GM18861 (cell line): Measurements from ENCODE around the gene RIMBP2.
"Not testable (repeated sequence)": the region's sequence is repeated elsewhere in the genome, so short reads cannot be mapped to it uniquely, and the experiment has no call there.

Source experiments
- ATAC-seq: cut with Tn5 transposase; IDR thresholded peaks from one replicate; pipeline ENCODE4 v1.9.1; 2021; ENCODE audit not compliant: unreplicated experiment

RIMBP2 gene

DNA sequence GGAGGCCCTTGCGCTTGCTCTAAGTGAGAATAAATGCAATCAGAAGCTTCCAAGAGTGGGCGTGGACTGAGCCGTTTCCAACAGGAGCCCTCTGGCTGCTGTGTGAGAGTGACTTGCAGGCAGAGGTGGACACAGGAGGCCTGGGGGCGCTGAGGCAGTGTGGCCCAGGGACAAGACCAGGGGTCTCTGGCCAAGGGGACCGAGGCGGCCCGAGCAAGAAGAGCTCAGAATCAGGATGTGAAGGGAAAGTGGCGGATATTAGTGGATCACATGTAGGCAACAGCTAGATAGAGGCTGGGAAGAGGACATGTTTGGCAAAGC is 8.6 kb downstream of the RIMBP2 start:
- no peak for ATAC-seq

DNA sequence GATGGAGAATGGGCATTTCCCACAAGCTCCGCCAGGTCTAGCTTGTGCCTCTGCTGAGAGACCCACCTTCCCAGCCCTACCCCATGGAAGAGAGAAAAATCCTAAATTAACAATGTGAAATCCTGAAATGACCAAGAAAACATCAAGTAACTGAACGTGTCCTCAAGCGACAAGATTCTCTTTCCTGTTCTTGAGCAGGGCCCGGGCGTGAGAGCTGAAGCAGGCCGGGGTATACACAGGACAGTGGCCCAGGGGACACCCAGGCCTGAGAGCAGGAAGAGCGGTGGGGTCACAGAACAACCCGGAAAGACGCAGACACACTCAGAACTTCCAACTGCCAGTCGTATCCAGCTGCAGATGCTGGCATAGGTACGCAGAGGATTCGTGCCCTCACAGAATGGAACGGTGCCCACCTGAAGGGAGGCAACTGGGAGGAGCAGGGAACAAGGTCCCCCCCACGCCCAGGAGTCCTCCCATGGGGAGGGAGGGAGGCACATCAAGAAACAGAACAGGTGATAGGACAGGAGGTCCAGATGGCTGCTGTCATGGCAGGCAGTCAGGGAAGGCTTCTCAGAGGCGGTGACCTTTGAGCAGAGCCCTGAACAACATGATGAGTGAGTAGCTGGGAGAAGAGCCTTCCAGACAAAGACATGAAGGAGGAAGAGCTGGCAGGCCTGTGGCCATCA is 9.1 kb downstream of the RIMBP2 start:
- no peak for ATAC-seq

DNA sequence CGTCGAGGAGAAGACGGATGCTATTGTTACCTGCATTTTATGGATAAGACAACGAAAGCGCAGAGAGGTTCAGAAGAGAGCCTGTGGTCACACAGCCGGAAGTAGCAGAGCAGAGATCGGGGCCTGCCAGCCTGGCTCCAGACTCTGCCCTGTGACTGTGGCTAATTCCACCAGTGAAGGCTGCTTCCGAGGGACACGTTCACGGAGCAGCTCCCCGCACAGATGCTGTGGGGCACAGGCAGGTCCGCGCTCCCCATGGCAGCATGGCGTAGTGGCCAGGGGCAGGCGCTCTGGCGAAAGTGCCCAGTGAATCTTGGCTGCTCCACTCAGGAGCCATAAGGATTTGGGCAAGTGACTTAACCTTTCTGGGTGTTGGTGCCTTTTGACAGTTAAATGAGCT is 9.8 kb downstream of the RIMBP2 start:
- no peak for ATAC-seq

DNA sequence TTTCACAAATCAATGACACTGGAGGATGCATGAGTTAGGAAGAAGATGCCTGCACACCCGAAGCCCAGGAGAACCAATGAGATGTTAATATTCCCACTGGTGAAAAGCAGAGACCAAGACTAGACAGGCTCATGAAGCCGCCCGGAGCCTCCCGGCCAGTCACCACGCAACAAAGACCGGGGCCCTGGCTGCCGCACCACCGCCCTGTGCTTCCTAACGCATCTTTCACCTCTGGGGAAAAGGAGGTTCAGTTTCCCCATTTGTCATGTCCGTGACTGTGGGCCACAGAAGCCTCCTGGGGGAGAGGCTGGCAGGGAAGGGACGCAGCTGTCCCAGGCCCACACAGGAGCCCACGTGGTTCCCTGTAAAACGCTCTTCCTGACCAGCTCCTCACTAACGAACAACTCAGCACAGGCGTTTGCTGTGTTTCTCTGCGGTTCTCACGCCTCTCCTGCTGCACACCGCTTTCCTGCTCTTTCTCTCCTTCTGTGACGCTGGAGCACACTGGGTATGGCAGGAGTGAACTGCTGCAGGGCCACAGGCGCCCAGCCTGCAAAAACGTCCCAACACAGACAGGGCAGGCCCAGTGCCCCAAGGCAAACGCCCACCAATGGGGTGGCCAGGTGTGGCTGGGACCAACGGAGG is 10.8 kb downstream of the RIMBP2 start:
- ATAC-seq = no peak

DNA sequence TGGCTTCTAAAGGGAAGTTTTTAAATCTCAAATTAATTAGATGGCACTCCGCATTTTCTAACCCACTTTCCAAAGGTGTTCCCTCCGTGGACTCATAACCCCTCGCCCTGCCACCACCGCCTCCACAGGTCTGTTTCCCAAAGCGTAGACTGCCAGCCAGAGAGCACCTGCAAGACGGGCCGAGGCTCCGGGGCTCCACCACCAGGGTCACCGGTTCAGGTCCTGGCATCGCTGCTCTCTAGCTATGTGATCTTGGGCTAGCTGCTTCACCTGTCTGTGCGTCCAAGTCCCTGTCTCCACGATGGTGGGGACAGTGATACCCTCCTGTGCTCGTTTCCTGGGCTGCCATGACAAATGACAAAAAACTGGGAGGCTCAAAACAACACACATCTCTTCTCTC is 11.5 kb downstream of the RIMBP2 start:
- ATAC-seq = no peak

DNA sequence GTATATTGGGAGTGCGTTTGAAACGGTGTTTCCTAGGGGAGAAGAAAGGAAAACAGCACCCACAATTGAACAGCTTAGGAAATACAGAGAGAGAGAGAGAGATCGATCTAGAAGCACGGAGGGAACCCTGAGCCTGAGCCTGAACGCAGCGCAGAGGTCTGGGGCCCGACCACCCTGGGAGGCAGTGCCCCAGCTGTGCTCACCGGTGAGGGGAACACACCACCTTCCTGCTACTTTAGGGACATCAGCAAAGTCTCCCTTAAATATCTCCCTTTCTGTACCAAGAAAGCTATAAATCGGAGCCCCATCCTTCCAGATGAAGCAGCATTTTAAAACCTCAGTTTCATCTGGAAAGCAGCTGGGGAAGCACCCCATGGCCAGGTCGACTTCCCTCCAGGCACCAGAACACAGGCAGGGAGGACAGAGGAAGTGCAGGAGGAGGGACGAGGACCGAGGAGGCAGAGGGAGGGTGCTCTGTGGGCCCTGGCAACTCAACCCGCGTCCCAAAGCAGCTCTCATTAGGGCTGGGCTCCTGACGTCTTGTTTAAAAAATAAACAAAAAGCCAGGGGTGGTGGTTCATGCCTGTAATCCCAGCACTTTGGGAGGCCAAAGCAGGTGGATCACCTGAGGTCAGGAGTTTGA is 12.2 kb downstream of the RIMBP2 start:
- no peak for ATAC-seq

DNA sequence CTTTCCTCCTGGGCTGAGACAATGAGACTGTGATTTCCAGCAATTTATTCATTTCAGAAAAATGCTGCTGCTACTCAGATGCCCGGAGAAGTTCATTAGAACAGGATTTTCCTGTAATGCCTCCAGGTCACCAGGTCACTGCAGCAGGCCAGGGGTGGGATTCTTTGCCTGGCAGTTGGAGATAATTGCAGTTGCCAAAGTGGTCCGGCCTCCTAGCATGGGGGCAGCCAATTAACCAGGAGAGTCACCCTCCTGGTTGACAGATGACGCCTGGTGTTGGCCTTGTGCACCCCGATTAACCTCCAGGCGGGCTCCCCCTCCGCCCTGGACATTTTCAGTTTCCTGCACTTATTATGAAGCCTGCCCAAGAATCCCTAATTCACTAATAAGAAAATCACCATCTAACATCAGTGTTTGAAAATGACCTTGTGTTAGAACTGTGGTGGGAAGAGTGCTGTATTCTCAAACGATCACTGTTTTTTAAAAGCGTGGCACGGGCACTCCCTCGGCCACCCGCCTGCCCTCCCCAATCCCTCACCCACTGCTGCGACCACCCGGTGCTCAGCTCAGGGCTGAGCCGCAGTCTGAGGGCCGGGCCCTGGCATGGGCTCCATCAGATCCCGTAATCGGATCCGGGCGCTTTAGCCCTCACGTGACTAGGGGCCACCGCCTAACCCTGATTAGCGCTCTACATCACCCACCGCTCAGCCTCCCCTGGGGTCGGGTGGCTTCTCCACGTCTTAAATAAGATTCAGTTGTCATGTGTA is 12.9 kb downstream of the RIMBP2 start:
- ATAC-seq = no peak

DNA sequence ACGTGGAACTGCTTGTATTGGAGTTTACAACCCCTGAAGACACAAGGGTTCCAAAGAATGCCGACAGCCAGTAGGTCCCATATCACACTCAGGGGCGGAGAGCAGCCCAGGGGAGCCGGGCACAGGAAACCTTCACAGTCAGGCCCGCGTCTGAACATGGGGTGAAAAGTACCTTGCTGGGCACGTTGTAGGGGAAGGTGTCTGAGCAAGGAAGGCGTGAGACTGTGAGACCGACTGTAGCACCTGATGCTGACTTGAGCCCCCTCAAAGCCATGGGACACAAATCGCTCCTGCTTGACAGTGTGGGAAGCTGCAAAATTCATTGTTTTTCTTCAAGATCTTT is 14.7 kb downstream of the RIMBP2 start:
- ATAC-seq = no peak

DNA sequence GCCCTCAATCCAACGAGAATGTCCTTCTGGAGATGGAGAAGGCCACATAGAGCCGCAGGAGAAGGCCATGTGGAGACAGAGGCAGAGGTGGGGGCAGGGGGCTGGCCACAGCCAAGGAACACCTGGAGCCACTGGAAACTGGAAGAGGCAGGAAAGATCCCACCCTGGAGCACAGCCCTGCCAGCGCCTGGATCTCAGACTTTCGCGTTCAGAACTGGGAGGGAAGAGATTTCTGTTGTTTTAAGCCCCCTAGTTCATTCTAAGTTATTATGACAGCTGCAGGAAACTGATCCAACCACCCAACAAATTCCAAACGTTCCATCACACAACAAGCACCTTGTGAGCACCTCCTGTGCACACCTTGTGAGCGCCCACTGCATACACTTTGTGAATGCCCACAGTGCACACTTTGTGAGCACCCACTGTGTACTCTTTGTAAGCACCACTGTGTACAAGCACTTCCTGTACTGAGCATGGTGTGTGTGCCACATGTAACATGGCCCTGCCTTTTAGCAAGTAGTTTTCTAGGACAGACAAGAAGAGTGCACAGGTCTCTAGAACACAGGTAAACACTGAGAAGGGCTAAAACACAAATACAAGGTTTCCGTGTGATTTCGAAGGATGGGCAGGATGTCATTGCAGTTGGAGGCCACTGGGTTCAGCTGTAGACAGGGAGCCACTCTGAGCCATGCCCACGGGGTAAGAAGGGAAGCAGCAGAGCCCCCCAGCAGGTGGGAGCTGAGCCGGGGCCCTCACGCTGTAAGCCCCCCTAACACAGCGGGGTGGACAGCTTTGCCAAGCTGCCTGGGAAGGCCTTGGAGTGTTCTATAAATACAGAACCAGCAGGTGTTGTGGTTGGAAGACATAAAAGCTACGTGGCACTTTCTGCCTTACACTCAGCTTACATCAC is 15.4 kb downstream of the RIMBP2 start:
- ATAC-seq = no peak

DNA sequence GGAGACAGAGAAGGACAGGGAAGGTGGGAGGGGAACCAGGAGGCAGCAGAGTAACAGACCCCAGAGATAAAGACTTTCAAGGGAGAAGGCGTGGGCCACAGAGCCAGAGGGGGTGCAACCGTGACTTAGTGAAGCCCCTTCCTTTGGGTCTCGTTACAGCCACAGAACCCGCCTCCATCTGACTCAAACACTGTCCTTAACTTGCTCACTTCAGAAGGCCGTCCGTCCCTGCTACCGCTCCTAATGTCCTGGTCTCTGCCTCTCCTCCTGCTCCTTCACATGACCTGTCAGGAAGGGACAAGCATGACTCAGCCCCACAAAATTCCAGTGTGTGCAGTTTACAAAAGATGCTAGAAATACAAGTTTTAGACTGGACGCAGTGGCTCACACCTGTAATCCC is 18.0 kb downstream of the RIMBP2 start:
- no peak for ATAC-seq

DNA sequence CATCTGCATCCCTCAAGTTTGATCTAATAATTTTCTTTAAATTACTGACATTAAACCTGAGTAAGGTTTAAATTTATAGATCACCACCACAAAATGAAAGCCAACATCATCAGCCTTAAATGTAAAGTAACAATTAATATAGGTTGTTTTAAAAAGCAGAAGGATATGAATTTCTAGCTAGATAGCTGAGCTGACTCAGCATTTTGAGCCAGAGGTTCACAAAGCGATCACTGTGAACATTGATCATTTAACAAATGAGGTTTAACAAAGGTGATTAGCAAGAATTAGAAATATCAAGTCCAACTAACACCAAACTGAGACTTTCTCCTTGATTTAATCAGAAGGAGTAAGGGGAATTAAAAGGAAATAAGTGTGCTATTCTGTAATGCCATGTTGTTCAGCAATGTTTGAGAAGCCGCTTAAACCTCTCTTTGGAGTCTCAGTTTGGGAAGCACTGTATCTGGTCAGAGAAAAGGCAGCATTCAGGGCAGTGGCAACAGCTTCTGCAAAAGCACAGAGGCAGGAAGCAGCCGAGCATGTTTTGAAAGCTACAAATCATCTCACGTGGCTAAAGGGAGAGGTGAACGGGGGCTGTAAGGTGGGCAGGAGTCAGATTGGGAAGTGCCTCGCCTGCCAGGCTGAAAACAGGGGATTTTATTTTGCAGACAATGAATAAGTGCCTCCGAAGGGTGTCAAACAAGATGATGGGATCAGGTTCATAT is 19.6 kb downstream of the RIMBP2 start:
- ATAC-seq = no peak

DNA sequence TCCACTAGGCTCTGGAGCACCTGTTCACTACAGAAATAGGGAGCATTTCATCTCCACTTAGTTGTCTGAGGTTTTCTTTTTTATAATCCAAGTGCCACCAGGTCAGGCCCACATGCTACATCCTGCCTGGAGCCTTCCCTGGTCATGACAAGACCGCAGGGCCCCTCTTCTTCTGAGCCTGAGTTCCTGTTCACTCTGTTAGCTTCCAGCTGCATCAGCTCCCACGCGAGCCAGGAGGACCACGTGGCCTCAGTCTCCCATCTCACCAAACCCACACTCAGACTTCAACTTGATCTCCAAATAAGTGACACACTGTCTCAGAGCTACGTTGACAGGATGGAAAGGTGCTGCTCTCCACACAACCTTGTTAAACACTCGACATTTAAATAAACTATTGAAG is 21.0 kb downstream of the RIMBP2 start:
- no peak for ATAC-seq

DNA sequence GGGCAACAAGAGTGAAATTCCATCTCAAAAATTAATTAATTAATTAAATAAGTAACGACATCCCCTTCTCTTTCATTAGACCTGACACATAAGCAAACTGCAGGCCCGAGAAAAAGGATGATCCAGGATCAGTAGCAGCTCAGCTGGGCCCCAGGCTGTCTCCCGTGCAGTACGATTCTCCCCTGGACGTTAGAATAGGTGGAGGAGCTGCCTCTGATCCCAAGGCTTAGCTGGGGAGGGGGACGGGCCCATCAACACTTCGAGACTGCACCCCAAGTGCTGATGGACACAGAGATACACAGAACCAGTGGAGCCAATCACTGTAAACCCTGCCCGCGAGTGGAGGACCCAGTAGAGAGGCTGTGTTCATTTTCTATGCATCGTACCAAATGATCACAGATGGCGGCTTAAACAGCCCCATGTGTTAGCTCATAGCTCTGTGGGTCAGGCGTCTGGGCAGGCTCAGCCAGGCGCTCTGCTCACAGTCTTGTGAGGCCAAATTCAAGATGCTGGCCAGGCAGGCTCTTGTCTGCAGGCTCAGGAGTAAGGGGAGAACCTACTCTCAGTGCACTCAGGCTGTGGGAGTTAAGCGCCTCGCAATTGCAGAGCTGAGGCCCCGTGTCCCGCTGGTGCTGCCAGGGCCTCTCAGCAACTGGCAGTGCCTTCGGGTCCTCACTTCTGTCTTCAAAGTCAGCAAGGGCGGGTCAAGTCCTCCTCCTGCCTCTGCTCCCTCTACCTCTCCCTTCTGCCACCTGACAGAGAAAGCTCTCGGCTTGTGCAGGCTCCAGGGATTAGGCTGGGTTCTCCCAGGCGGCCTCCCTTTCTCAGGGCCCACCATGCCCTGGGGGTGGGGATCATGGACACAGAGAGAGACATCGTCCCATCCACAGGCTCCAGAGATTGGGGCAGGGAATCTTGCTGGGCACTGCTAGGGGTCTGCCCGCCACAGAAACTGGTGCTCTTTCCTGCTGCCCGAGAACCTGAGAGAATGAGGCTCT is 26.4 kb downstream of the RIMBP2 start:
- ATAC-seq = no peak

DNA sequence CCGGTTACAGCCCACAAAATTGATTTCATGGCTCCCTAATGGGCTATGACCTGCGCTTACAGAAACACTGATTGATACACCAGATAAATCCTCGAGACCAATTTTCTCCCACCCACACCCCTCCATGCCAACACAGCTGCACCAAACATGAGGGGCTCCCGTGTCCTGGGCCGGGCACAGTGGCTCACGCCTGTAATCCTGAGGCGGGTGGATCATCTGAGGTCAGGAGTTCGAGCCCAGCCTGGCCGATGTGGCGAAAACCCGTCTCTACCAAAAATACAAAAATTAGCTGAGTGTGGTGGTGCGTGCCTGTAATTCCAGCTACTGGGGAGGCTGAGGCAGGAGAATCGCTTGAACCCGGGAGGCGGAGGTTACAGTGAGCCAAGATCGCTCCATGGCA is 27.1 kb downstream of the RIMBP2 start:
- not testable (repeated sequence) for ATAC-seq

DNA sequence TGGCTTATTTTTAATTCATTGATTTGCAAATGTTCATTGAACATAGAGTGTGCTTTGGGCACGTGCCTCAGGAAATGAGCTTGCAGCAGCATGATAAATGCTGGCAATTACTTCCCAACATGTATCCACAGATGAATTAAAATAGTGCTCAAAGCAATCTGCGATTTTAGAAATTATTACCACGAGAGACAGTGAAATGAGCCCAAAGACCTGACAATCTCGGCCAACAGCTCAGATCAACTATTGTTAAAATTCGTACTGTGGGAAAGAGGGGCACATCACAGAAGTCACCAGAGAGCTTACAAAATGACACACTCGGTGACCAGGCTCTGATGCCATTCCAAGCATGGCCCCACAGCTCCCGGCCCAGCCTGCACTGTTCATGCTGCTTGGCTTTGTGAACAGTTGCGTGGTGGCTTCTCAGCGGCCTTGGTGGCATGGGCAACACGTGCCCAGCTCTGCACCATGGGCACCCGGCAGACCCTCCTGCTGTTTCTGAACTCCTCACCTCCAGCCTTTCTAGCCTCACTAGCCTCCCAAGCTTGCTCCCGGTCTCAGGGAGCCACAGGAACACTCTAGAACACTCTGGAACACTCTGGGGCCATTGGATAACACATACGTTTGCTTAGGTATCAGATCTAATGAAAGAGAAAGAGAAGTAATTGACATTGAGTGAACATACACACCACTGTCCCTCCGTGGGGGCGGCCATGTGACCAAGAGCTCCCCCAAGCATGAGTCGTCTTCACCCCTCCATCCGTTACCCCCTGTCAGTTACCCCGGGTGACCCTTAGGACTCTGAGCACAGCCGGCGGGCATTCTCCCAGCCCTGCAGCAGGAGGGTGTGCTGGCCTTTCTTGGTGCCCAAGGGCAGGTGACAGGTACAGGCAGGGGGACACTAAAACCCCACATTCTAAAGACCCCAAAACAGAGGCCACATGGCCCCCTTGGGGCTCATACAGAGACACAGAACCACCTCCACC is 28.0 kb downstream of the RIMBP2 start:
- no peak for ATAC-seq

DNA sequence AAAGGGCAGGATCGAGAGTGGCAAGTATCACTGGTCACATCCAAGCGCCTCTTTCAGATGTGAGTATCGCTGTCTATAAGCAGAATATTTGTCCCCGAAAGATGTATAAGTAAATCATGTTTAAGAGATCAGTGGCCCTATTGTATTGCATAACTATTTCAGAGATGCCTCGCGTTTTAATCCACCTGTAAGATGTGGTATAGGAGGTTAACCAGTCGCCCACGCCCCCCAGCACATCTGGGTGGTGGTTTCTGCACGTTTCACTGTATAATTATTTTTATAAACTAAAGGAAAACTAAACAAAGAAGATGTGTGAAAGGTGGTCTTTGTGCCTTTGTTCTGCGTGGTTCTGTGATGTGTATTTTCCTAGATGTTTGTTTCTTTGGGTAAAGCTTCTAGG is 28.9 kb downstream of the RIMBP2 start:
- ATAC-seq = no peak

DNA sequence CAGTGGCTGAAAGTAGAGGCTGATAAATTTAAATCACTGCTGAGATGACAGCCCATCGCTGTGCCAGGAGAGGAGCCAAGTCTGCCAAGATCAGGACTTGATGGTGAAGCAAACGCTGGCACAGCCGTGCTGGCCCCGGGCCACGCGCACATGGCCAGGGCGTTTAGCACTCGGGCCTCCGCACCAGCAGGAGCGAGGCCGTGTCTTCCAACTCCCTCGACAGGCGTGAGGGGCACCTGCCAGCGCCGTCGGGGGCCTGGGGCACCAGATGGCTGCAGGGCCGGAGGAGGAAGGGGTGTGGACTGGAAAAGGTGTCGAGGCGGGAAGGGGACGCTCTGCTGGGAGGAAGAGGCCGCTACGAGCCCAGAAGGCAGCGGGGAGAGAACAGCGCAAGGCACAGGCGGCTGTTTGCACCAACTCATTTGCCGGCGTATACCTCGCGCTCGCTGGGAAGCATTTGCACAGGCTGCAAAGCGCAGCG is 29.5 kb downstream of the RIMBP2 start:
- ATAC-seq = no peak

DNA sequence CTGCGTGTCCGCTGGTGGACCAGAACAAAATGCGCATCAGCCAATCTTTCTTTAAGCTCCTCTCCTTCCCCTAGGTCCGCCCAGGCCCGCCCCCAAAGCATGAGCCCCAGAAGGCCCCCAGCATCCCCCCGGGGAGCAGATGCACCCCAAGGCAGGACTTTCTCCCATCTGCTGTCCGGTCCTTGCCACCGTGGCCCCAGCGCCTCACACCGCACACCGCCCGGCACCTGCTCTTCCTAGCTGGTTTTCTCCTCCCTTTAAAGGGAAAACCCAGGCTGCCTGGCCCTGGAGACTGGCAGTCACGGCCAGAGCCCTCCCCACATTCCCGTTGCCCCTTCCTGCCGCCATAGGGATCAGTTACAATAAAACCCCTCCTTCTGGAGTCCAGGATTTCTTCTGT is 30.2 kb downstream of the RIMBP2 start:
- ATAC-seq = no peak
